ENCODE results near the gene LRWD1. TPM values are rescaled to one million over a fixed set of nuclear protein-coding genes. Genes with fewer than 3 reads are reported as not detected.
"Not testable (repeated sequence)": the region's sequence is repeated elsewhere in the genome, so short reads cannot be mapped to it uniquely, and the experiment has no call there.

The LRWD1 gene
- polyA plus RNA-seq, 4 donors: 15.9 to 26.0 (median 23.3) TPM

DNA sequence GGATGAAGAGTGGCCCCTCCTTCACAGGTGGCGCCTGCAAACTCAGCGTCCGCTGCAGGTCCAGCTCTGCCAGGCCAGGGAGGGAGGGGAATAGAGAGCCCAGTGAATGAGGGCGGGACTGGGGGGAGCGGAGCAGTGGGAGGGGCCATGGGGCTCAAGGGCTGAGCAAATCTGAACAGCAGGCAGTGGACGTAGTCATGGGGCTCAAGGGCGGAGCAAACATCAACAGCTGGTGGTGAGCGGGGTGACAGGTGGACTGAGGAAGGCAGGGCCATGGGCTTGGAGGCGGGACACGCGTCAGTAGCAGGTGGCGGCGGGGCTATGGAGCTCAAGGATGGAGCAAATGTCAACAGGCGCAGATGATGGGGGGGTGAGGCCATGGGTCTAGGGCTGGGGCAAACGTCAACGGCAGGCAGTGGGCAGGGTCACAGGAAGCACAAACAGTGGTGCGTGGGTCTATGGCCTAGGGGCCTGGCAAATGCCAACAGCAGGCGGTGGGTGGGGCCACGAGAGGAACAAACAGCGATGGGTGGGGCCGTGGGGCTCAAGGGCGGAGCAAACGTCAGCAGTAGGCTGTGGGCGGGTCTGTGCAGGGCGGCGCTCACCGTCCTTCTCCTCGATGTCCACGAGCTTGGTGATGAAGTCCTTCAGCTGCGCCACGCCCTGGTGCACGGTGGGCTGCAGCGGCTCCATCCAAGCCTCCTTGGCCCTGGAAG, 28.6 kb downstream of the LRWD1 start:
- DNase-seq (ENCODE audit: low read depth in 4 of 4, low spot score in 2 of 4): not testable (repeated sequence)

DNA sequence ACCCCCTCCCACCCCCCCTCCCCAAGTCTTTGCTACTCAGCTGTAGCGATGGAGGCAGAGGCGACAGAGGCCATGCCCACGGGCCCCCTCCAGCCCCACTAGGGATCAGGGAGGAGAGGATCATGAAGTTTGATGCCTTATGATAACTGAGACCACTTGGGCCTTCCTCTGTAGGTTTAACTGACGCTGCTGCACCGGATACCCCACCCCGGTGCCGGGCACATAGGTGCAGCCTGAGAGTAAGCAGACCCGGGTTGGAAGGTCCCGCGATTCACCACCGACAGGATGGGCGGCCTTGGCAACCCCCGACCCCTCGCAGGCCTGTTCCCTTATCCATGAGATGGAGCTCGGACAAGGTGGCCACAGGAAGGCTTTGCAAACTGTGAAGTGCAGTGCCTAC, 29.2 kb downstream of the LRWD1 start:
- DNase-seq (ENCODE audit: low read depth in 4 of 4, low spot score in 2 of 4): not testable (repeated sequence)

DNA sequence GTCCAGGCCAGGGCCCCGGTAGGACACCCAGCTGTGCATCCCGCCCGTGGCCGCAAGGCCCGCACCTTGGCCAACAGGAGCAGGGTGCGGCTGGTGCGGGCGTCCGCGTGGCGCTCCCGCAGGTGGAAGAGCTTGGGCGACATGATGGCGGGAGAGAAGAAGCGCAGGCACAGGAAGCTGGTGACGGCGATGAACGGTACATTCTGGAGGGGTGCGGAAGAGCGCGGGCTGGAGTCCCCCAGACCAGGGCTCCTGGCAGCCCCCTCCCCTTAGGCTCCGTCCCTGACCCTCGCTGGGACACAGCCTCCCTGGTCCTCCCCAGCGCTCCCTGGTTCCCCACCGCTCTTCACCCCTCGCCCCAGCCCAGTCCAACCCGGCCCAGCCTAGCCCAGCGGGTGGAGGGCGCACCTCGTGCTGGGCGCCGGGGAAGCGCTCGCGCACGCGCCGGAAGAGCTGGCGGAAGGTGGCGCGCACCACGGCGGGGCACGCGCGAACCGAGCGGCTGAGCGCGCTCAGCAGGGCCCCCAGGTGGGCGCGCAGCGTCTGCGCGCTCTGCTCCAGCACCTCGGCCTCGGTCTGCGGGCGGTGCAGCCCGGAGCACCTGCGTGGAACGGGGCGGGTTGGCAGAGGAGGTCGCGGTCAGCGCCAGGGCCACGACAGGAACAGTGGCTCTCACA, 29.8 kb downstream of the LRWD1 start:
- DNase-seq (ENCODE audit: low read depth in 4 of 4, low spot score in 2 of 4): not testable (repeated sequence)

DNA sequence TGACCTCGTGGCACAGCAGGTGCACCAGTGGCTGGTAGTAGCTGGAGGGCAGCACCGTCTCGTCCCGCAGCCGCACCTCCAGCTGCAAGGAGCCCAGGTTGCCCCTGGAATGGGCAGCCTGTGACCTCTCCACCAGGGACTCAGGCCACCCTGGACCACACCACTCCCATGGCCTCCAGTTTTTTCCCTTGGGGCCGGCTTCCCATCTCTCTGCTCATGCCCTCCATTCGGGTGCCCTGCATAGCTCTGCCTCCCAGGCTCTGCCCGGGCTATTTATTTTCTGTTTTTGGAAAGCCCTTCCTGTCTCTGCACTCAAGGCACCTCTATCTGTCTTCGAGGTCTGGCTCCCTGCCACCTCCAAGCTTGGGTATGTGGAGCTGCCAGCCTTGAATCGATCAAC, 32.1 kb downstream of the LRWD1 start:
- DNase-seq (ENCODE audit: low read depth in 4 of 4, low spot score in 2 of 4): not testable (repeated sequence)

DNA sequence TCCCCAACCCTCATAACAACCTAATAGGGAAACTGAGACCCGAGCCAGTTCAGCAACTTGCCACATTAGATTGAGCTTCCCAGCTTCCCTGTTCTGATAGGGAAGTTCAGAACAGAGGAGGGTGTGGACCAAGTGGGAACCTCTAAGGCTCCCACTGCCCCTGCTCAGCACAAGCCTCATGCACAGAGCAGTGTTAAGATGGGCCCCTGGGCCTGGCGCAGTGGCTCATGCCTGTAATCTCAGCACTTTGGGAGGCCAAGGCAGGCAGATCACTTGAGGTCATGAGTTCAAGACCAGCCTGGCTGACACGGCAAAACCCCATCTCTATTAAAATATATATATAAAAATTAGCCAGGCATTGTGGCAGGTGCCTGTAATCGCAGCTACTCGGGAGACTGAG, 32.5 kb downstream of the LRWD1 start:
- DNase-seq (ENCODE audit: low read depth in 4 of 4, low spot score in 2 of 4): not testable (repeated sequence)

DNA sequence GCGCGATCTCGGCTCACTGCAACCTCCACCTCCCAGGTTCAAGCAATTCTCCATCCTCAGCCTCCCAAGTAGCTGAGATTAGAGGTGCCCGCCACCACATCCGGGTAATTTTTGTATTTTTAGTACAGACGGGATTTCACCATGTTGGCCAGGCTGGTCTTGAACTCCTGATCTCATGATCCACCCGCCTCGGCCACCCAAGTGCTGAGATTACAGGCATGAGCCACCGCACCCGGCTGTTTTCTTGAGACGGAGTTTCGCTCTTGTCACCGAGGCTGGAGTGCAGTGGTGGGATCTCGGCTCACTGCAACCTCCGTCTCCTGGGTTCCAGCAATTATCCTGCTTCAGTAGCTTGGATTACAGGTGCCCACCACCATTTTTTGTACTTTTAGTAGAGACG, 33.5 kb downstream of the LRWD1 start:
- DNase-seq (ENCODE audit: low read depth in 4 of 4, low spot score in 2 of 4): not testable (repeated sequence)

DNA sequence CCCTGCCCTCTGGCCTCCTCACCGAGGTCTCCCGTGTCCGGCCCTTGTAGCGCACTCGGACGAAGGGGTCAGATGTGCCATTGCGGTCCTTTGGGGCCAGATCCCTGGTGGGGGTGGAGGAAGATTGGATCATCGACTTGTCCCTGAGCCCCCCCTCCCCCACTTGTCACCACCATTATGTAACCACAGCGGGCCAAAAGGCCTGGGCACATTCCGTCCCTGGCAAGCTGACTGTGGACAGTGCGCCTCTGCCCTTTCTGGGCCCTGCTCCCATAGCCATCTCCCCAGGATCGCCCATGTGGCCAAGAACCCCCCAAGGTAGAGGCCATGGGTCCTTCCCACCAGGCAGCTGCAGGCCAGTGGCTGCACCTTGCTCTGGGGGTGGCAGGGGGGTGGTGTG, 38.4 kb downstream of the LRWD1 start:
- DNase-seq (ENCODE audit: low read depth in 4 of 4, low spot score in 2 of 4): not testable (repeated sequence)

DNA sequence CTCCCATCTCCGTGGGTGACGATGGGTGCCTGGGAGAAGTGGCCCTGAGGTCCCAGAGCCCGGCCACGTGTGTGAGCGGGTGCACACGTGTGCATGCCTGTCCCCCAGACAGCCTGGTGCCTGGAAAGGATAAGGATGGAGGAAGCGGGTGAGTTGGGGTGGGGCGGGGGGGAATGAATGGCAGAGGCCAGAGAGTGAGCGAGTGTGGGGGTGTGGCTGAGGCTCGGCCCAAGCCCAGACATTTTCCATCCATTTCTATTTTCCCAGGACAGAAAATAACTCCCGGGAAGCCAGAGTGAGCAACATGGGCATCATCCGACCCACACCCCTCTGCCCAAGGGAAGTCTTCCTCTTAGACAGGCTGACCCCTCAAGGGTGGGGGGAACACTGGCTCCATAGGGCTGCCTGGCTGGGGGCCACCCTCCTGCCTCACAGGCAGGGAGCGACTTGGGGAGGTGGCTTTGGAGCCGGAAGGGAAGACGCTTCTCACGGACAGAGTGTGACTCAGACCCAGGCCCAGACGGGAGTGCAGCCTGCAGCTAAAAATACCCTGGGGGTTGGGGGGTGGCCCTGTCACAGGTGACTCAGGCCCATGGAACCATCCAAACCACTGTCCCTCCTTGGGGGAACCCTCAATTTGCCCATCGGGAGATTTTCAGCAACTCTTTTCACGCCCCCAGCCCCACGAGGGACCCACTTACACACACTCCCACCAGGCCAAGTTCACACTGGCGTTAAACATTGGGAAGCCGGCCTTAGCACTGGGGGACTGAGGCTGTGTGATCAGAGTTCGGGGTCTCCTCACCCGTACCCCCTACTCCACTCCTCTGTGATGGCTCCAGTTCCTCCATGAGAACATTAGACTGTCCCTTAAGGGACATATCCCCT, 40.8 kb downstream of the LRWD1 start:
- DNase-seq (ENCODE audit: low read depth in 4 of 4, low spot score in 2 of 4): not testable (repeated sequence)

DNA sequence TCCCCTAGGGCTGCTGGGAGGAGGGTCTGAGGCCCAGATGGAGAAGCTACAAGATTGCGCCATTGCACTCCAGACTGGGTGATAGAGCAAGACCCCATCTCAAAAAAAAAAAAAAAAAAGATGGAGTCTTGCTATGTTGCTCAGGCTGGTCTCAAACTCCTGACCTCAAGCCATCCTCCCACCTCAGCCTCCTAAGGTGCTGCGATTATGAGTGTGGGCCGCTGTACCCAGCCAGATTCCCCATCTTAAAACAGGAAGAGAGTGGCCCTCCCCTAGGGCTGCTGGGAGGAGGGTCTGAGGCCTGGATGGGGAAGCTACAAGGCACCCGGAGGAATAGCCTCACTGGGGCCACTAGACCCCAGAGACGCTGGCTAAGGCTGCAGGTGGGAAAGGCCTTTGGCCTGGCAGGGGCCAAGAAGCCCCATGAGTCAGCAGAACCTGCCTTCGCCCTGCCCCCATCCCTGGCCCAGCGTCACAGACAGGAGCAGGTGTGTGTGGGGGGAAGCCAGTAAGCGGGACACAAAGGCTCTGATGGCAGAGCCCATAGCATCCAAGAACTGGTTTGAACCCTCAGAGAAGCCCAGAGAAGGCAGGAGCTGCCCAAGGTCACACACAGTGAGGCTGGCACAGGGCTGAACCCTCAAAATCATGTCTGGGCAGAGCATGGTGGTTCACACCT, 42.8 kb downstream of the LRWD1 start:
- not testable (repeated sequence) for DNase-seq (ENCODE audit: low read depth in 4 of 4, low spot score in 2 of 4)

DNA sequence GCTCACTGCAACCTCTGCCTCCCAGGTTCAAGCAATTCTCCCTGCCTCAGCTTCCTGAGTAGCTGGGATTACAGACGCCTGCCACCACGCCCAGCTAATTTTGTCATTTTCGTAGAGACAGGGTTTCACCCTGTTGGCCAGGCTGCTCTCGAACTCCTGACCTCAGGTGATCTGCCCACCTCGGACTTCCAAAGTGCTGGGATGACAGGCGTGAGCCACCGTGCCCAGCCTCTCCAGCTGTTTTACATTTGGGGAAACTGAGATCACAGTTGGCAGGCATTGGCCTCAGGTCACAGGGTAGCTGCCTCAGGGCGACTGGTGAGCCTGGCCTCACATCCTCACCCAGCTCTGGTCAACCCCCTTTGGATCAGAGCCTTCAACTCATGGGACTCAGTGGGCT, 45.8 kb downstream of the LRWD1 start:
- not testable (repeated sequence) for DNase-seq (ENCODE audit: low read depth in 4 of 4, low spot score in 2 of 4)

DNA sequence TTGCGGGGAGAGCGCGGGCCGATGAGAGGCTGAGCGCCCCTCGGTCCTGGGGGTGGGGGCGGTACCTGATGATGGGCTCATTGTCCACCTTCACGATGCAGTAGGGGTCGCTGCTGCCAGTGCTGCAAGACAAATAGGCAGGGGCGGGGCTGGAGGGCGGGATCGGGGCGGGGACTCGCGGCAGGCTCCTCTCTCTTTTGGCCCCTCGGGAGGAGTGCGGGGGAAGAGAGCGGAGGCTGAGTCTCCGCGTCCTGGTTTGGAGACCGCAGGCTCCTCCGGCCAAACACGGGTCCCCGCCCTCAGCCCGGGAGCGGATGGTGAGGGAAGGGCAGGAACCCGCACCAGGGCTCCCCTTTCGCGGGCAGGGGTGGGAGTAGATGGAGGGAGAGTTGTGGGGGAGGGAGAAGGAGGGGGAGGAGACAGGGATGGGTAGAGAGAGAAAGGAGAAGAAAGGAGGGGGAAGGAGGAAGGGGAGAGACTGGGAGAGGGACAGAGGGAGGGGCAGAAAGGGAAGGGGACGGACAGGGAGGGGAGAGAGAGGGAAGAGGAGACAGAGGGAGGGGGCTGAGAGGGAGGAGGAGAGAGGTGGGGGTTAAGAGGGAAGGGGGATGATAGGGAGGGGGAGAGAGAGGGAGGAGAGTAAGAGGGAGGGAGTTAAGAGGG, 47.2 kb downstream of the LRWD1 start:
- DNase-seq (ENCODE audit: low read depth in 4 of 4, low spot score in 2 of 4): not testable (repeated sequence)

DNA sequence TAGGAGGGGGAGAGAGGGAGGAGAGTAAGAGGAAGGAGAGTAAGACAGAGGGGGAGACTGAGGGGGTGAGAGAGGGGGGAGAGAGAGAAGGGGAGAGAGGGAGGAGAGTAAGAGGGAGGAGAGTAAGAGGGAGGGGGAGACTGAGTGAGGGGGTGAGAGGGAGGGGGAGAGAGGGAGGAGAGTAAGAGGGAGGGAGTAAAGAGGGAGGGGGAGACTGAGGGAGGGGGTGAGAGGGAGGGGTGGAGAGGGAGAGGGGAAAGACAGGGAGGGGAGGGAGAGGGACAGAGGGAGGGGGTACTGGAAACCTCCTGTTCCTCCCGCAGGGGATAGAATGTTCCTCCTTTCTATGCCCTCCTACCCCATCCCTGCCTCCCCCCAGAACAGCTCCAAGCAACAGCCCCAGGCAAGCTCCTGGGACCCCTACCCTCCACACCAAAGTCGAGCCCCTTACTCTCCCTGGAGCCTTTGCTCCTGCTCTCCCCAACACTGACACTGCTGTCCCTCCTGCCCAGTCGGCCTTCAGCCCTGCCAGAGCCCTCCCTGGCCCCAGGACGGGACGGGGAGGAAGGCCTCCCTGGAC, 47.9 kb downstream of the LRWD1 start:
- DNase-seq (ENCODE audit: low read depth in 4 of 4, low spot score in 2 of 4): peak; percentile 73 to 92 (median 80)

DNA sequence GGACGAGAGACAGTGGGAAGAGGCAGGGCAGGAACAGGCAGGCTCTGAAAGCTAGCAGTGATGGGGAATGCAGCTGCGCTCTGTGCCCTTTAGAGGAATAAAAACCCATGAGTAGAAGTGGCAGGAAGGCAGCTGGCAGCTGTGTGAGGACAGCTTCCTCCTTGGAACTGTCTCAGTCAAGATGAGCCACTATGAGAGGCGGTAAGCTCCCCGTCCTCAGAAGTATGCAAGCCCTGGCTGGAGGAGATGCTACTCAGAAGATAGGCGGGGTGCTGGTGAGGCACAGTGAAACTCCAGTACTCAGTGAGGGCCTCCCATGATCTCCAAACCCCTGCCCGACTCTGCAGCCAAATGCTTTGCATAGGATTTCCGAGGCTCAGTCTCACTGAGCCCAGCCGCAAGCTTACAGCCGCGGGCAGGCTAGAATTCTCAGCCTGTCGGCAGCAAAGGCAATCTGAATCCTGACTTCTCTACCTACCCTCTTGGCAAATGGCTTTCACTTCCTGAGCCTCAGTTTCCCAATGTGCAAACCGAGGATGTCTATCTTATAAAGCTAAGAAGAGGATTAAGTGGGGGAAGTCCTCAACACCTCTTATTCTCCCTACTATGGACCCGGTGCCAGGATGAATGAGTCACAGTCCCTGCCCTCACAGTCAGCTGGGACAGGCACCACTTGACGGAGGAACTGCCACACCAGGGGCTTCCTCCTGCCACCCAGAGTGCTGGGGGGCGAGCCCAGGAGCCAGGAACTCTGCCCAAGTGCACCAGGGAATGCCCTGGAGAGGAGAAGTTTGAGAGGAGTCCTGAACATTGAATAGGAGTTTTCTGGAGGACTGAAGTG, 50.3 kb downstream of the LRWD1 start:
- DNase-seq (ENCODE audit: low read depth in 4 of 4, low spot score in 2 of 4): not testable (repeated sequence)

DNA sequence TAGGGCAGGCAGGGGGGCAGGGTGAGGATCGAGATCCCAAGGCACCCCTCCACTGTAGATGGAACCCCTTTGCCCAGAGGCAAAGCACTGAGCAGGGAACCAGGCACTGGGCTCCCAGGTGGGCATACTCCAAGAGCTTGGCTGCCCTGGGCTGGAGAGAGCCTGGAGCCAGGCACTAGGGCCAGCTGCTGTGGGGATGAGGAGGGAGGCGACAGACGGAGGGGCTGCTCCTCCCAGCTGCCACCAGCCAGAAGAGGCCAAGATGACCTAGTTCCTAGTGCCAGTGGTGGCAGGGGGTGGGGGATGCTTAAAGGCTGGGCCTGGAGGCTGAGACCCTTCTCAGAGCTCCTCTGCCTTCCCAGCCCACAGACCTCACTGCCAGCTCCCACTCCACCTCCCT, 51.1 kb downstream of the LRWD1 start:
- DNase-seq (ENCODE audit: low read depth in 4 of 4, low spot score in 2 of 4): not testable (repeated sequence)

DNA sequence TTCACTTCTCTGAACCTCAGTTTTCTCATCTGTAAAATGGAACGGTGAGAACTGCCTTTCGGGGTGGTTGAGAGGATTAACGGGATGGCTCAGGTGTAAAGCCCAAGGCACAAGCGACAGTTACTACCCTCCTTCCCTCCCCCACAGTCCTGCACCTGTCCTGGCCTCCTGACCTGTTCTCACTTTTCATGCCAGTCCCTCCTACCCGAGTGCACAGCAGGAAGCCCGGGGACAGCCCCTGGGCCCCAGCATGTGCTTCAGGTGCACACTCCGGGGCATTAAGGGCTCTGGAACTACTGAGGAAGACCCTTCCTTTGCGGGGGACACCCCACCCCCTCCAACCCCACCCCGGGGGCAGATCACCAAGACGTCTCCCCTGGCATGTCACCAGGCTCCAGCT, 52.2 kb downstream of the LRWD1 start:
- DNase-seq (ENCODE audit: low read depth in 4 of 4, low spot score in 2 of 4): not testable (repeated sequence)

DNA sequence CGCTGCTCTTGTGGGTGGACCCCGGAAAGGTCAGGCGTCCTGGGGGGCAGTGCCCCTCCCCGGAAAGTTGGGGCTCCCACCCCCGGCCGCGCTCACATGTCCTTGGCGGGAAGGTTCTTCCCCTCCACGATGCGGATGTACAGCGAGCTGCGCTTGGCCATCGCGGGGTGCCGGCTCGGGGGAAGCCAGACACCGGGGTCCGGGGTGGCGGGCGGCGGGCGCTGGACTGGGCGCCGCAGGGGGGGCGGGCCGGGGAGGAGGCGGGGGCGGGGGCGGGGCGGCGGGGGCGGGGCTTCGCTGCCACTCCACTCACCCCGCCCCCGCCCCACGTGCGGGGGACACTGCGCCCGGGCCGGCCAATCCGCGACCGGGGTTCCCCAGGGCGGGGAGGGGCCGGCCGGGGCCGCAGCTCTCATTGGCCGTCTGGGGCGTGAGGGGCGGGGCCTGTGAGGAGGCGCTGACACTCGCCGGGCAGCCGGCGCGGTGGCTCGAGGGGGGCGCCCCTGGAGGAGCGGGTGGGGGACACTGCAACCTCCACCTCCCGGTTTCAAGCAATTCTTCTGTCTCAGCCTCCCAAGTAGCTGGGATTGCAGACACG, 52.9 kb downstream of the LRWD1 start, which contains the start of gene RASA4B:
Gene RASA4B, minus strand, starts transcription at position 228 of the 598 bp plus-strand sequence. Its CDS starts 67 bp downstream, at position 161.
- DNase-seq (ENCODE audit: low read depth in 4 of 4, low spot score in 2 of 4): not testable (repeated sequence)

DNA sequence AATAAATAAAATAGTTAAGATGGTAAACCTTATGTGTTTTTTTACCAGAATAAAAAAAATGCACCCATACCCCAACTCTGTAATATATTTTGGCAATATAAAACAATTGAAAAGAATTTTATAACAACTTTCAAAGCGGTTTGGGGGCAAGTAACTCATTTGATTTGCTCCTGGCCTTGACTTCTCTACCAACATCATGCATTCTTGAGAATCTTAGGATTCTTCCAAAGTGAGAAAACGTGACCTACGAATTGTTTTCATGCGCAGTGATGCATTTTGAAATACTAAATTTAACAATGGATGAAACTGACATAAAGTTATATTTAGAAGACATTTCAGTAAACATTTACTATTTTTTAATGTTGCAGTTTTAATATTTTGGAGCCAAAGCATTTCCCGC, 56.0 kb downstream of the LRWD1 start:
- not testable (repeated sequence) for DNase-seq (ENCODE audit: low read depth in 4 of 4, low spot score in 2 of 4)
